HUES48 (cell line): ENCODE measurements around the gene CALML5.

Experiments
- H3K27ac ChIP-seq: one replicate; pipeline ENCODE4 v1.7.0; 2013; ENCODE audit warnings: low read depth, low read length, inconsistent platforms
- H3K27me3 ChIP-seq: 2 replicates; pipeline ENCODE4 v1.6.1; 2013; ENCODE audit warnings: mild to moderate bottlenecking, low read length; ENCODE audit not compliant: control insufficient read depth, insufficient read depth
- H3K36me3 ChIP-seq: 2 replicates; pipeline ENCODE4 v1.6.1; 2013; ENCODE audit warnings: low read length; ENCODE audit not compliant: control insufficient read depth, insufficient read depth
- H3K4me1 ChIP-seq: 2 replicates; pipeline ENCODE4 v1.6.1; 2013; ENCODE audit warnings: mild to moderate bottlenecking, low read length; ENCODE audit not compliant: control insufficient read depth, insufficient read depth
- H3K4me3 ChIP-seq: 2 replicates; pipeline ENCODE4 v1.5.1; 2013; ENCODE audit warnings: mild to moderate bottlenecking, low read depth, low read length
- H3K9ac ChIP-seq: 2 replicates; pipeline ENCODE4 v1.6.1; 2013; ENCODE audit warnings: mild to moderate bottlenecking, low read depth, low read length, moderate library complexity
- H3K9me3 ChIP-seq: 2 replicates; pipeline ENCODE4 v1.6.1; 2013; ENCODE audit warnings: low read length; ENCODE audit not compliant: control insufficient read depth, insufficient read depth

The CALML5 gene

DNA sequence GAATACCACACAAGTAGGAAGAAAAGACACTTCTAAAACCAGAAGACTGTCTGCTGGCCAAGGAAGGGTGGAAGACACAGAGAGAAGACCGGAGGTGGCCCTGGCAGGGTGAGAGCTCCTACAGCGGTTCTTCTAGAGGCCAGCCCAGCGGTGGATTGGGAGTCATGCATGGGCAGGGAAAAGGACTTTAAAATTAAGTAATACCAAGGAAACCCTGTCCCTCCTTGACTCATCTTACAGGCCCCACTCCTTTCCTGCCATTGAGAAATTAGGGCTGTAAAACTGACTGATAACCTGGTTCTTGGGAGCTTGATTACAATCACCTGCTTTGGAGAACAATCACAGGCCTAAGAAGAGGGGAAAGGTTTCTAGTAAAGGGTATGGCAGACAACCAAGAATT, 41.5 kb upstream of the CALML5 start:
- no peak overlapping the region for H3K4me3 ChIP-seq
- H3K9ac ChIP-seq = no peak overlapping the region
- H3K36me3 ChIP-seq = no peaks in the 10 kb centered on the region
- H3K4me1 ChIP-seq = no peaks in the 10 kb centered on the region
- H3K9me3 ChIP-seq = peaks cover 9% of the 10 kb centered on the region
- no peaks in the 10 kb centered on the region for H3K27me3 ChIP-seq
- no peak overlapping the region for H3K27ac ChIP-seq

DNA sequence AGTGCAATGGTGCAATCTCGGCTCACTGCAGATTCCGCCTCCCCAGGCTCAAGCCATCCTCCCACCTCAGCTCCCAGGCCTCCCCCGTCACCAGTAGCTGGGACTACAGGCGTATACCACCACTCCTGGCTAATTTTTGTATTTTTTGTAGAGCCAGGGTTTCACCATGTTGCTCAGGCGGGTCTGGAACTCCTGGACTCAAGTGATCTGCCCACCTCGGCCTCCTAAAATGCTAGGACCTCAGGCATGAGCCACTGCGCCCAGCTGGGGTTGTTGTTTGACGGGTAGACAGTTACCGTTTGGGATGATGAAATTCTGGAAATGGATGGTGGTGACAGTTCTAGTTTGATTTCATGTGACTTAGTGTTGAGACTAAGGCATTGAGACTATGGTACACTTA, 40.7 kb upstream of the CALML5 start:
- Histone ChIP-seq H3K27me3 (no peaks in the 10 kb centered on the region), H3K27ac (no peak overlapping the region), H3K9ac (no peak overlapping the region), H3K4me3 (no peak overlapping the region), H3K9me3 (peaks cover 9% of the 10 kb centered on the region), H3K36me3 (no peaks in the 10 kb centered on the region), H3K4me1 (no peaks in the 10 kb centered on the region)

DNA sequence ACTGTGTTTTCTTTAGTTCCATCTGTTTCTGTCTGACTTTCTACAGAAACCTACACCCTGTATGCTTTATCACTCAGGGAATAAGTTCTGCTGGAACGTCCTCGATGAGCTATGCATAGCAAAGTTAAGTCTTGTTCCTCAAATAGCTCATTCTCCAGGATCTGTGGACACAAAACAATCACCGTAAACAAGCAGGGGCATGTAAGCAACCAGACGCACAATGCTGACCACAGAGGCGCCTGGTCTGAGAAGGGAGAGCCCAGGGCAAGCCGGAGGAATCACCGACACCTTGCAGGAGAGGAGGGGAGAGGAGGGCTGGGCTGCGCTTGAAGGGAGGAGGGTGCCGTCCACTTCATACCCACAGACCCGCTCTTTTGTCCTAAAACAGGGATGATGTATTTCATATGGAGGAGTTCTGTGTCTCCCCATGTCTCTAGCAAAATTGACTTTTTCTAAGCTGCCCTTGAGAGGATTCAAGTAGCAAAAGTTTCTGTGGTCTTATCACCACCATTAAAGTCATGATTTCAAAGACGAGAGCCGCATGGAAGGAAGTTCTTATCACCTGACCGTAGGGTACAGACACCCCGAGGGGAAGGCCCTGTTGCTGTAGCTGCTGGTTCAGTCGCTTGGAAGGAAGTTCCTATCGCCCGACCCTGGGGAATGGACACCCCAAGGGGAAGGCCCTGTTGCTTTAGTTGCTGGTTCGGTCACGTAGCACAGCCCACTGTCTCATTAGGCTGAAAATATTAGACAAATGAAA, 39.7 kb upstream of the CALML5 start:
- no peaks in the 10 kb centered on the region for H3K36me3 ChIP-seq
- H3K9me3 ChIP-seq = peaks cover 6% of the 10 kb centered on the region; the same call in 1 of the 2 replicates
- no peaks in the 10 kb centered on the region for H3K4me1 ChIP-seq
- H3K9ac ChIP-seq = no peak overlapping the region
- H3K27me3 ChIP-seq = no peaks in the 10 kb centered on the region
- H3K4me3 ChIP-seq = no peak overlapping the region
- H3K27ac ChIP-seq = no peak overlapping the region

DNA sequence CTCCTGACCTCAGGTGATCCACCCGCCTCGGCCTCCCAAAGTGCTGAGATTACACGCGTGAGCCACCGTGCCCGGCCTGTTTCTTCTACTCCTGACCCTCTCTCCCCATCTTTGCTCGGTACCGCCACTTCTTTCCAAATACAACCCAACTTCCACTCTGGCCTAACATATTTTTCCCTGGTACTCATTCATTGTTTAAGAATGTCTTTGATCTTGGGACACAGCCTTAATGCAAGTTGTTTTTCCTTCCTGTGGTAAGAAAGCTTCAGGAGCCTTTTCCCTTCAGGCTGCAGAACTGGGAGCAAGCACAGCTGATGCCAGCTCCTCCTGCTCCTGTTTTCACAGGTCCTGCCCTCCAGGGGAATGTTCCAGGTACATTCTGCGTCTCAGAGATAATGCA, 39.1 kb upstream of the CALML5 start:
- Histone ChIP-seq H3K4me1 (no peaks in the 10 kb centered on the region), H3K27ac (no peak overlapping the region), H3K9ac (no peak overlapping the region), H3K9me3 (peaks cover 5% of the 10 kb centered on the region; the same call in 1 of the 2 replicates), H3K36me3 (no peaks in the 10 kb centered on the region), H3K4me3 (no peak overlapping the region), H3K27me3 (no peaks in the 10 kb centered on the region)

DNA sequence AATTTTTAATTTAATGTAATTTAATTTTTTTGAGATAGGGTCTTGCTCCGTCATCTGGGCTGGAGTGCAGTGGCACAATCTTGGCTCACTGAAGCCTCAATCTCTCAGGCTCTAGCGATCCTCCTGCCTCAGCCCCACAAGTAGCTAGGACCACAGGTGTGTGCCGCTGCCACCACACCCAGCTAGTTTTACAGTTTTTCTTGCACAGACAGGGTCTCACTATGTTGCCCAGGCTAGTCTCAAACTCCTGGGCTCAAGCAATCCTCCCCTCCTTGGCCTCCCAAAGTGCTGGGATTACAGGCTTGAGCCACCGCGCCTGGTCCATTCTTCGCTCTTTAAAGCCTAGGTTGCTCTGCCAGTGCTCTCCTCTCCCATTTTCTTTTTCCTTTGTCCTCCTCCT, 38.3 kb upstream of the CALML5 start:
- Histone ChIP-seq H3K9me3 (peaks cover 5% of the 10 kb centered on the region; the same call in 1 of the 2 replicates), H3K36me3 (no peaks in the 10 kb centered on the region), H3K9ac (no peak overlapping the region), H3K27me3 (no peaks in the 10 kb centered on the region), H3K27ac (no peak overlapping the region), H3K4me3 (no peak overlapping the region), H3K4me1 (no peaks in the 10 kb centered on the region)

DNA sequence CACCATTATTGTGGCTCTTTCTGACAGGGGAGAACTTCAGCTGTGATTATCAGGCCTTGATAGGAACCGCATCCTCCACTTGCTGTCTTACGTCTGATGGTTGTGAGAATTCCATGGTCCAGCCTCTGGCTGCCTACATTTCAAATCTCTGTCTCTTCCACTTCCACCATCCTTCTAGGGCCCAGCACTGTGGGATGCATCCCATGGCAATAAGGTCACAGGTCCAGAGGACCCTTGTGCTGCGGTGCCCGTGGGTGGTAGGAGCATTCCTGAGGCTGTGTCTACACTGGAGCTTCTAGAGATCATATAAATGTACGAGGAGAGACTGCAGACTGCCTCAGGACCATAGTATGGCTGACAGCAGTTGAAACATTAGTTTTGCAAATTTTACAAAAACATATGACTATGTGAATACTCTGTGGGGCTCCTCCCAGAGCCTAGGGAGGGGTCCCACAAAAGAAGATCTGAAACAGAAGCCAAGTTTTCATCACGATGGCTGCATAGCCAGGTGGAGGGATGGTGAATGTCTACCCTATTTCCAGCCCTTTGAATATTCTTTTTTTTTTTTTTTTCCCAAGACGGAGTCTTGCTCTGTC, 37.2 kb upstream of the CALML5 start:
- Histone ChIP-seq H3K36me3 (no peaks in the 10 kb centered on the region), H3K27ac (no peak overlapping the region), H3K27me3 (no peaks in the 10 kb centered on the region), H3K4me3 (no peak overlapping the region), H3K9me3 (no peaks in the 10 kb centered on the region), H3K9ac (no peak overlapping the region), H3K4me1 (no peaks in the 10 kb centered on the region)

DNA sequence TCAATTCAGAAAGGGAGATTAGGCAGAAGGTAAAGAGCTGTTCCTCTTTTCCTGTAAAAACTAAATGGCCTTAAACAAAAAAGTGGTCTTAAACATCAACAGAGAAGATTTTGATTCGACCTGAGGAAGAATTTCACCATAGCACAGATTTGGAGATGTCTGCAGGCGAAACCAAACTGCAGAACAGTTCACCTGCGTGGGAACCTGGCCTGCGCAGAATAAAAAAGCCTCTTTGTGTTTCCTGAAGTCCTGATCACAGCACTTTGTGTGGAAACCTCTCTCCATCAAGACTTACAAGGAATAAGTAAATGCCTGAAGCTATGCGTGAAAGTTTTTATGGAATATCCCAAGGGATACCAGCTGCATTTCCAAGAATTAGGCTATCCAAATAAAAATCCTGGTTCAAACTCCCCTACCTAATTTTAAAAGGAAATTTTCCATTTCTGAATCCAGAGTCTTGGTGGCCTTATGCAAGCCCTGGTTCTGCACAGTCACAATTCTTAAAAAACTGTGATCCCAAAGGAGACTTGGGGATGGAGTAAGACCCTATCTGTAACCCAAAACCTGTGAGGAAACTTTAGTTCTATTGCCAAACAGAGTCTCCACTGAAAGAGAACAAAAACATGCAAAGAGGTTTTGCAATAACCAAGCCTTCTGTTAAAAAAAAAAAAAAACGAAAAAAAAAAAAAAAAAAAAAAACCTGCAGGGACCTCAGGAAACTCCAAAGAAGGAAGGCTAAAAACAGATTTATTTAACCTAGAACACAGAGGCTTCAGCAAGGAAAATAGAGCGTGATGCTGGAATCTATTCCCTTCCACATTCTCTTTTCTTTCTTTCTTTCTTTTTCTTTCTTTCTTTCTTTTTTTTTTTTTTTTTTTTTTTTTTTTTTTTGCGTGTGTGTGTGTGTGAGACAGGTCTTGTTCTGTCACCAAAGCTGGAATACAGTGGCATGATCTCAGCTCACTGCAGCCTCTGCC, 35.8 kb upstream of the CALML5 start:
- H3K4me1 ChIP-seq = no peaks in the 10 kb centered on the region
- no peaks in the 10 kb centered on the region for H3K27me3 ChIP-seq

DNA sequence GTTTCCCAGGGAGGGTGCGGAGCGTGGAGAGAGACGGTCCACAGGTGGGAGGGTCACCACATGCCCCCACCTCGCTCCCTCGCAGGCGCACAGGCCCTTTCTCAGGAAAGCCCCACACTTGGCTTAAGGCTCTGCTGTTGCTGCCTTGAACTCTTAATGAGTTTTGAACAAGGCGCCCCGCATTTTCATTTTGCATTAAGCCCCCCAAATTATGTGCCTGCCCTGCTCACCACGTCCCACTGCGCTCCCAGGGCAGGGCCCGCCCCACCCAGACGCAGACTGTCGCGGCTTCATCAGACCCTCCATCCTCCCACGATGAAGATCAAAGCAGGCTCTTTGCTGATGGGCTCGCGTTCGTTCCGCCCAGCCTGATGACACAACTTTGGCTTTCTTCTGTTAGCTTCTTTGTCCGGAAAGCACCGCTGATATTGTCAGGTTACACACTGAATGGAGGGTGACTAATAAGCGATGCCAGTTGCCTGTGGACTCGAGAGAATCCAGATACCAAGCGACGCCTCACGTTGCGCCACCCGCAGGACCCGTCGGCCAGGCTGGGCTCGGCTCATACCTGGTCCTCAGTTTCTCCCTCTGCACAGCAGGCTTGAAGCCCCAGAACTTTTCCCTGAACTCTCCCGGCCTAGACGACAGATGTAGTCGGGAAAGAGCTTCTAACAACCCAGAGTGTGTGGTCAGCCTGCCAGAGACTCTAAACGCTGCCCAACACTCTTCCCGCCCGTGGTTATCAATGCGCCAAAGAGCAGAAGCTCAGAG, 34.9 kb upstream of the CALML5 start:
- H3K27ac ChIP-seq = no peak overlapping the region

More for the DNA sequence above, 35.8 kb upstream of the CALML5 start:
- no peaks in the 10 kb centered on the region for H3K9me3 ChIP-seq
- no peak overlapping the region for H3K4me3 ChIP-seq
- H3K36me3 ChIP-seq = no peaks in the 10 kb centered on the region
- no peak overlapping the region for H3K9ac ChIP-seq
- H3K27ac ChIP-seq = no peak overlapping the region

DNA sequence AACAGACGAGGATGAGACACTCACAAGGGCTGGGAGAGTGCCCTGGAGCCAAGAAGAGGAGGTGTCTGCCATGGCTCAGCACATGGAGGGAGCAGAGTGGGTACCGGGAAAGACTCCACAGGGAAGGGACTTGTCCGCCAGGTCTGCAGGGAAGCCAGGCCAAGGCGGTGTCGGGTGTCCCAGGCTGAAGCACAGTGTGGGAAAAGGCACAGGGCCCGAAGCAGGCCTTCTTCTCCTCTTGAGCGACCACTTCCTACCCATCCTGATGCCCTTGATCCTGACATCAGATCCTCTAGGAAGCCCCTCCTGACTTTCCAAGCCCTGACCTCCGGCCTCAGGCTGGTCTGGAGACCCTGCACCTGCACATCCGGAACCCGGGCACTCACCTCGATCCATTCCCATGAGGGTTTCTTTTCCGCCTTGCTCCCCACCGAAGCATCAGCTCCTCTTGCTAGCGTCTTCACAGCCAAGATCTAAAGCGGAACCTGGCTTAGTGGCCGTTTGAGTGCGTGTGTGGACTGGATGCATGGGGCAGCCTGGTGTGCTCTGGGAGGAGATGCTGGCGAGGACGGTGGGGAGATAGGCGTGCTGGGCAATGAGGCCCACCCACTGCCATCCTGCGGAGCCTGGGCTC, 33.8 kb upstream of the CALML5 start:
- H3K9me3 ChIP-seq = no peaks in the 10 kb centered on the region

More for the DNA sequence above, 34.9 kb upstream of the CALML5 start:
- no peak overlapping the region for H3K4me3 ChIP-seq
- no peak overlapping the region for H3K9ac ChIP-seq
- H3K4me1 ChIP-seq = no peaks in the 10 kb centered on the region
- no peaks in the 10 kb centered on the region for H3K27me3 ChIP-seq
- no peaks in the 10 kb centered on the region for H3K36me3 ChIP-seq
- no peaks in the 10 kb centered on the region for H3K9me3 ChIP-seq

DNA sequence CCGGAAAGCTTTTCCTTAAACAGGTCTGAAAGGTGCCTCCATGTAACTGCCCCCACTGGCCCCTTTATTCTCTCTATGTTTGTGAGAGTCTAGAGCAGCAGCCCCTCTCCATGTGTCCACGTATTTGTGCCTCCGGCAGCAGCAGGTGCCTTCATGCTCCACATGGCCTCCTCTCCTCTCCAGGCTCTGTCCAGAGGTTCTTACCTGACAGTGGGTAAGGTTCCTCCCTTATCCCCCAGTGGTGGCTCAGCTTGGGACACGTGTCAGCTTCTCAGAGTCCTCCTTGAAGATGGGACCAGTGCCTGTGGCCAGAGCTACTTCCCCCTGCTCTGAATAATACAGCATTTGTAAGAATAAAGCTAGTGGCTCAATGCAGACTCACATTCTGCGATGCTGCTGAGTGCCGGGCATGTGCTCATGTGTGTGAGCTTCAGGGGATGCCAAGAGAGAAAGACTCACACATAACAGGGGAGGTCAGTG, 33.3 kb upstream of the CALML5 start:
- H3K9ac ChIP-seq = no peak overlapping the region
- H3K9me3 ChIP-seq = no peaks in the 10 kb centered on the region
- no peaks in the 10 kb centered on the region for H3K27me3 ChIP-seq

More for the DNA sequence above, 33.8 kb upstream of the CALML5 start:
- H3K4me3 ChIP-seq = no peak overlapping the region
- no peak overlapping the region for H3K27ac ChIP-seq
- H3K27me3 ChIP-seq = no peaks in the 10 kb centered on the region
- no peak overlapping the region for H3K9ac ChIP-seq
- no peaks in the 10 kb centered on the region for H3K36me3 ChIP-seq
- no peaks in the 10 kb centered on the region for H3K4me1 ChIP-seq

More for the DNA sequence above, 33.3 kb upstream of the CALML5 start:
- no peak overlapping the region for H3K27ac ChIP-seq
- no peaks in the 10 kb centered on the region for H3K4me1 ChIP-seq
- H3K36me3 ChIP-seq = no peaks in the 10 kb centered on the region
- H3K4me3 ChIP-seq = no peak overlapping the region
